Measurements from ENCODE around the gene CD1B. TPM values are rescaled to one million over a fixed set of nuclear protein-coding genes. Genes with fewer than 3 reads are reported as not detected.
"Not testable (repeated sequence)": the region's sequence is repeated elsewhere in the genome, so short reads cannot be mapped to it uniquely, and the experiment has no call there.

Gene CD1B
- polyA plus RNA-seq (ENCODE audit: insufficient read length): not detected
- long read RNA-seq, donor 1: 0 reads
- long read RNA-seq, donor 2: 0 reads
- long read RNA-seq, donor 3: 0 reads
- long read RNA-seq, donor 4: 0 reads
- long read RNA-seq, donor 5: 0 reads
- long read RNA-seq, donor 6: 0 reads
- long read RNA-seq, donor 7: 0 reads
- long read RNA-seq, donor 8: 0 reads

- no peak for DNase-seq
These were observed at the start of gene CD1B for GRCh38 chr1:158331481-158332150. TSS of gene CD1B (minus strand) at chr1:158331531. CDS start at chr1:158331423, 108 bp downstream.

- DNase-seq: no peak
These were observed 43.5 kb upstream of the CD1B start for GRCh38 chr1:158374860-158375259.

DNA sequence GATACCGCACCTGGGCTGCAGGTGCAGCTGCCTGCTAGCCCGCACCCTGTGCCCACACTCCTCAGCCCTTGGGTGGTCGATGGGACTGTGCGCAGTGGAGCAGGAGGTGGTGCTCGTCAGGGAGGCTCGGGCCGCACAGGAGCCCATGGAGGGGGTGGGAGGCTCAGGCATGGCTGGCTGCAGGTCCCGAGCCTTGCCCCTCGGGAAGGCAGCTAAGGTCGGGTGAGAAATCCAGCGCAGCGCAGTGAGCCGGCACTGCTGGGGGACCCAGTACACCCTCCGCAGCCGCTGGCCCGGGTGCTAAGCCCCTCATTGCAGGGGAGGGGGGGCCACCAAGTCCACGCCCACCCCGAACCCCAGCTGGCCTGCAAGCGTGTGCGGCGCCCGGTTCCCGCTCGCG is 42.8 kb upstream of the CD1B start:
- DNase-seq: not testable (repeated sequence)

DNA sequence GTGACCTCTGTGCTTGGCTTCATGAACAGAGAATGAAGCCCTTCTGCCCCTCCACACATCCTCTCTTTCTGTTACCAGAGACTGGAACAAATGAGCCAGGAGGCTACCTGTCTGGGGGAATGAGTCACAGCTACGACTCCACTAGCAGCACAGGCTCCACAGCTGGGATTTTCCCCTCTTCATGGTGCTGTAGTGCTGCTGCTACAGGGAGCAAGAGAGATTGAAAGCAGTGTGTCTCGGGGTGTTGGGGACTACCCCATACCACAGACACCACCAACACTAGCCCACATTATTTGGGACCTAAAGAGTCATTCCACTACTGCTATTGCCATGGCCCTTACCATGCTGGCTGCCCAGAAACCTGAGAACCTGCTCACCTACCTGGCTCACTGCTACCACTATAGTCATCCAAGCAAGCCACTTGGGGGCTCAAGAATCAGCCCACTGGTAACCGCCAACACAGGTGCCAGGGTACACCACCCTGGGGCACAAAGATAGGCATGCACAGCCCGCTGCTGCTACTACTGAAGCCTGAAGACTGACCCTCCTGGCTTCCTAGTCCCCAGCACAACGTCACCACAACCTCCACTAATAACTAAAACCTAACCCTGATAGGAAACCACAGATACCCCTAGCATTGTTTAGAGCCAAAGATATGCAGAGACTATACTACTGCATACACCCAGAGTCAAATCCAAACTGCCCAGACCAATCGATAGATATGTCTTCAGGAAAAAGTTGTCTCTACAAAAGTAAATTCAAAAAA is 40.0 kb upstream of the CD1B start:
- no peak for DNase-seq

DNA sequence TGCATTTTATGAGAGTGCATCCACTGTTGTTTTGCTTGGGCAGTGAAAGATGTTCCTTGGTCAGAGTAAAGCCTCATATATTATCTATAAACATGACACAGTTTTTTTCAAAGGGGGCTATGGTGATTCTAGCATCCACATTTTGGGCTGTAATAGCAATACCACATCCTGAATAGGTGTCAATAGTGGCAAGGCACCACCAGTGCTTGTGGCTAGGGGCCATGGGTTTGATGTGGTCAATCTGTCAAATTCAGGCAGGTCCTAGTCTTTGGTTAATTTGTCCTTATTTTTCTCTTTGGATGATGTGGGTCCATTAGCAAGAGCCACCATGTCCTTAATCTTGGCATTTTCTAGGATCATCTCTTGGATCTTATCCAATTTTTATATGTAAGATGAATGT is 35.5 kb upstream of the CD1B start:
- no peak for DNase-seq

- no peak for DNase-seq
These were observed 31.6 kb upstream of the CD1B start for GRCh38 chr1:158362941-158363340.

DNA sequence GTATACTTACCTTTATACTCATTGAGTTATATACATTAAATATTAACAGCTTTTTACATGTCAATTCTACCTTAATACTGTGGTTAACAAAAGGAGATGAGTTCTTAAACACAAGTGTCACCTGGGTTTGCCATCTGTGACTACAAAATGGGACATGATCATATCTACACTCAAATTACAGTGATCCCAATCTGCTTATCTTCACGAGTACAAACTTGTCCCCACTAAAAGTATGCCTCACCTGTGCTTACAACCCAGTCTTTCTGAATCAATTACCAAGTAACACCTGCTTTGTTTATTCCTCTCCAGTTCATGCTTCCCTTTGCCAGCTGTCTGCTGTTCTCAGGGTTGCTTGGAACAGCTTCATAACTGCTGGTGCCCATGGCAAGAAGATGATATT is 31.2 kb upstream of the CD1B start:
- no peak for DNase-seq

DNA sequence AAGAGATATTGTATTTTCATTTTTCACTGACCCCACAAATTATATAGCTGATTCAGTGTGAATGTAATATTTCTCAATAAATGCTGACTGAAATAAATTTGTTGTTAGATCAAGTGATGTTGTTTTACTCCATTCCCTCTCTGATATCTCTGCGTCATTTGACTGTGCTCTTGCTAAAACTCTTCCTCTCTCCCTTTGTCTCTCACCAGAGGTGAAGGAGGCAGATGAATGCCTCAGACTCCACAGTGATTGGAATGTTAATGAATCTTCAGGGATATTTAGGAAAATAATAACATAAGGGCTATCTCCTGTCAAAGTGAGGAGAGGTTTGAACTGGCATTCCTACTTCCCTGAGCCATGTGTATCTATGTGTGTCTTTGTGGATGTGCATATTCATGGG is 26.1 kb upstream of the CD1B start:
- DNase-seq: no peak

DNA sequence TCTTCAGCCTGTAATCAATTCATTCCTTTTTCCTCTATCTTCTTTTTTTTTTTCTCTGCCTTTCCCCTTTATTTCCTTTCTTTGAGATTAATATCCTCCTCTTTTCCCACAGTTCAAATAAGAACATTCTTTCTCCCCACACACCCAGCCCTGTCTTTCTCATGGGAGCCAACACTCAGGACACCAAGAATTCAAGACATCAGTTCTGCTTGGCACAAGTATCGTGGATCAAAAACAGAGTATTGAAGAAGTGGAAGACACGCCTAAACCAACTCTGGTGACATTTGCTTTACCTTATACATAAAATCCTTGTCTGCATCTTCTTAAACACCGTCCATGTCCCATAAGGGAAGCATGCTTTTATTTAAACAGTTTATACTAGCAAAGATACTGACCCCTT is 25.3 kb upstream of the CD1B start:
- no peak for DNase-seq

- DNase-seq: no peak
These were observed 24.5 kb upstream of the CD1B start for GRCh38 chr1:158355773-158356285.

GRCh38 chr1:158354255-158354654 is 22.9 kb upstream of the CD1B start:
- no peak for DNase-seq

GRCh38 chr1:158353303-158354075 is 22.2 kb upstream of the CD1B start, which contains the start of gene CD1E:
TSS of gene CD1E (plus strand) at chr1:158353894. CDS start at chr1:158353989, 95 bp downstream.
- no peak for DNase-seq

DNA sequence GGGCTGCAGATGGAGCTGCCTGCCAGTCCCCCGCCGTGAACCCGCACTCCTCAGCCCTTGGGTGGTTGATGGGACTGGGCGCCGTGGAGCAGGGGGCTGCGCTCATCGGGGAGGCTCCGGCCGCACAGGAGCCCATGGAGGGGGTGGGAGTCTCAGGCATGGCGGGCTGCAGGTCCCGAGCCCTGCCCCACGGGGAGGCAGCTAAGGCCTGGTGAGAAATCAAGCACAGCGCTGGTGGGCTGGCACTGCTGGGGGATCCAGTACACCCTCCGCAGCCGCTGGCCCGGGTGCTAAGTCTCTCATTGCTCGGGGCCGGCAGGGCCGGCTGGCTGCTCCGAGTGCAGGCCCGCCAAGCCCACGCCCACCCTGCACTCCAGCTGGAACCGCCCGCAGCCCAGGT is 17.6 kb upstream of the CD1B start:
- DNase-seq: not testable (repeated sequence)

- not testable (repeated sequence) for DNase-seq
These were observed 5.1 kb upstream of the CD1B start for GRCh38 chr1:158336413-158336812.

- DNase-seq: no peak
These were observed 3.8 kb upstream of the CD1B start for GRCh38 chr1:158335213-158335532.

DNA sequence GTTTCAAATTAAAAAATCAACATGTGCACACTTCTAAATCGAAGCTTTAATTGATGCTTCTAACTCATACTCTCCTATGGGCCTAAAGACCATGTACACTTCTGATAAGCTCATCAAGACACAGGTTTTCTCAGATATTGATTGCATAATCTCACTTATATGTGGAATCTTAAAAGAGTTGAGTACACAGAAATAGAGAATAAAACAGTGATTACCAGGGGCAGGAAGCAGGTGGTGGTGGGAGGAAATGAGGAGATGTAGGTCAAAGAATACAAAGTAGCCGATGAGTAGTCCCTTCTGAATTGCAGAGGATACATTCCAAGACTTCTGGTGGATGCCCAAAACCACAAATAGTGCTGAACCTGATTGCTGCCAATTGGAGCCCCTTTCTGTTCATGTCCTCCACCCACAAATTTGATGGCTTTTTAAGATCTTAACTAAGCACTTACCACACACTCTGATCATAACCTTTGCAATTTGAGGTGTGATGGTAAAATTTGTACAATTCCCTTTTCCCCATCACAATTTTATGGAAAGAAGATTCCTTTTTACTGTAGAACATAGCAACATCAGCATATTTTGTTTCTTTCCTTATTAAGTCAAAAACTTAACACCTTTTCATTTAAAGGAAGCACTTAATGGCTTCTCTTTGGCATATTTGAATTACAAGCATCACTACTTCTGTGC is 3.3 kb upstream of the CD1B start:
- no peak for DNase-seq

GRCh38 chr1:158333405-158334155 is 2.2 kb upstream of the CD1B start:
- DNase-seq: no peak

DNA sequence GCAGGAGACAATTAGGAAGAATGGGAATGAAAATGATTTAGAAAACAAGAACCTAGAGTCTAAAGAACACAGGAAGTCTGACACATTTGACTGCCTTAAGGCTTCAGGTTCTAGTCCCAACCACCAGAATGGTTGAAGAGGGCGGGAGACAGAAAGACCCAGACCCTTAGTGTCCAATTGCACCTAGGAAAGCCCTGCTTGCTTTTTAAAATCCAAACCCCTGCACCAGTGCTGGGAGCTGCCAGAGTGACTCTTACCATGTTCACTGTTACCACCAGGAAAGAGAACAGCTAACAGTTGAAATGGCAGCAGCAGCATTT is 265 bp downstream of the CD1B start:
- no peak for DNase-seq

DNA sequence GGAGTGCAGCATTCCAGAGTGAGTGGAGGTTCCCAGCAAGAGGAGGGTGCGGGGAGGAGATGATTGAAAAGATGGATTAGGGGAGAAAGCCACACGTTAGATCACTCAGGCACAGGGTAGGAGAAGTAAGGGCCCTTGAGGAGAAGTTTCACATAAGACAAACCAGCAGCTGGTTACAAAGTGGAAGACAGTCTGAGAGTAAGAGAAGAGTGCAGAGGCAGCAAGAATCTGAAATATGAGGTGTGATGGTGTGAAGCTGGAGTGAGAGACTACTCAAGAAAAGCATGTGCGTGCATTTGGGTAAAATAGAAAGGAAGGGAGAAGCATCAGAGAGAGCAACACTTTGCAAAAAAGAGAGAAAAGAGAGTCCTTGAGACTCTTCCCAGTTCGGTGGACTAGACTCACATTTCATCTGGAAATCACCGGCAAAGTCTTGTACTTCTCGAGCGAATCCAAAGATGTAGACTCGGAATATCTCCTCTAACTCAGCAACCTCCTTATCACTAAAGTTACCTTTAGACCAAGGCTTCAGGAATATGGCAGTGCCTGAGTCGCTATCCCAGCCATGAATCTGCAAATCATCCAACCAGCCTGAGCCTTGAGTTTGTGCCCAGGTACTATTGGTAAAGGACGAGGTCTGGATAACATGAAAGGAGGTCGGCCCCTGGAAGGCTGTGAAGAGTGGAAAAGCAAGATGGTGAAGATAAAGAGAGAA is 783 bp downstream of the CD1B start:
- DNase-seq: no peak

DNA sequence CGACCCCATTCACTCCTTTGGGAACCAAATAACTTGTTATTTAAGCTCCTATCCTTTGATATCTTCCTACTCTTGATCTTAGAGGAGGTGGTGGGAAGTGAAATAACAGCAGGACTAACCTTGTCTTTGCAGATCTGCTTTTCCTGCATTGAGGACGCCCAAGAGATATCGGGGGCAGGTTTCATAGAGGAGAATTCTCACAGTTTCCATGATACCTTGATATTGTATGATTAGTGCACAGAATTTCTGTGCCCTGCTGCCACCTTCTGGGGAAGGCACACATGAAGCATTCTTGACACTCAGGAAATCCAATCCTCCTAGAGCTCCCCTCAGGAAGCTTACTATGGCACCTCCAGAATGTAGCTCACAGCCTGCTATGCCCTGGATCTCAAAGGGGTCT is 1.6 kb downstream of the CD1B start:
- no peak for DNase-seq

- no peak for DNase-seq
These were observed 2.0 kb downstream of the CD1B start for GRCh38 chr1:158329300-158329699.
